ENCODE data around the gene MAP7D3. TPM values are rescaled to one million over a fixed set of nuclear protein-coding genes. Genes with fewer than 3 reads are reported as not detected.
"Not testable (repeated sequence)": the region's sequence is repeated elsewhere in the genome, so short reads cannot be mapped to it uniquely, and the experiment has no call there.

MAP7D3 gene
- total RNA-seq, 2 donors from 2014 or later = 9.5 to 13.5 TPM

GRCh38 chrX:136262812-136263315 is 11.7 kb upstream of the MAP7D3 start:
- DNase-seq (ENCODE audit: low spot score) (no peak), ATAC-seq (no peak)
- Mint-ChIP-seq H3K4me1 (ENCODE audit: low read depth in 2 of 2) (peaks cover 11 to 13% of the 10 kb centered on the region in 2 donors), H3K9me3 (no peaks in the 10 kb centered on the region), H3K27me3 (peaks cover 0 to 10% of the 10 kb centered on the region in 2 donors), H3K27ac (no peak overlapping the region), H3K4me3 (no peak overlapping the region), H3K36me3 (no peaks in the 10 kb centered on the region)

GRCh38 chrX:136262243-136262642 is 11.0 kb upstream of the MAP7D3 start:
- H3K9me3 Mint-ChIP-seq = no peaks in the 10 kb centered on the region
- H3K4me3 Mint-ChIP-seq = no peak overlapping the region
- H3K4me1 Mint-ChIP-seq (ENCODE audit: low read depth in 2 of 2) = peaks cover 11 to 13% of the 10 kb centered on the region in 2 donors
- H3K36me3 Mint-ChIP-seq = no peaks in the 10 kb centered on the region
- no peak overlapping the region for H3K27ac Mint-ChIP-seq
- no peak for DNase-seq (ENCODE audit: low spot score)
- H3K27me3 Mint-ChIP-seq = peaks cover 0 to 10% of the 10 kb centered on the region in 2 donors
- ATAC-seq = no peak

GRCh38 chrX:136261321-136261720 is 10.1 kb upstream of the MAP7D3 start:
- DNase-seq (ENCODE audit: low spot score) (no peak), ATAC-seq (no peak)
- Mint-ChIP-seq H3K4me1 (ENCODE audit: low read depth in 2 of 2) (peaks cover 11 to 13% of the 10 kb centered on the region in 2 donors), H3K9me3 (no peaks in the 10 kb centered on the region), H3K4me3 (no peak overlapping the region), H3K36me3 (no peaks in the 10 kb centered on the region), H3K27ac (no peak overlapping the region), H3K27me3 (peaks cover 0 to 13% of the 10 kb centered on the region in 2 donors)

GRCh38 chrX:136260776-136261175 is 9.6 kb upstream of the MAP7D3 start:
- no peak for ATAC-seq
- Mint-ChIP-seq H3K36me3 (no peaks in the 10 kb centered on the region), H3K4me1 (ENCODE audit: low read depth in 2 of 2) (peaks cover 11 to 13% of the 10 kb centered on the region in 2 donors), H3K4me3 (no peak overlapping the region), H3K27me3 (peaks cover 0 to 13% of the 10 kb centered on the region in 2 donors), H3K27ac (no peak overlapping the region), H3K9me3 (no peaks in the 10 kb centered on the region)
- DNase-seq (ENCODE audit: low spot score) = no peak

GRCh38 chrX:136259543-136259942 is 8.3 kb upstream of the MAP7D3 start:
- H3K27ac Mint-ChIP-seq = peak overlapping the region in 1 of 2 donors; percentile 33
- DNase-seq (ENCODE audit: low spot score) (no peak), ATAC-seq (peak in 1 of 2 donors; percentile 56)
- H3K4me3 Mint-ChIP-seq = no peak overlapping the region
- peaks cover 0 to 13% of the 10 kb centered on the region in 2 donors for H3K27me3 Mint-ChIP-seq
- H3K4me1 Mint-ChIP-seq (ENCODE audit: low read depth in 2 of 2) = peaks cover 11 to 13% of the 10 kb centered on the region in 2 donors
- H3K9me3 Mint-ChIP-seq = no peaks in the 10 kb centered on the region
- H3K36me3 Mint-ChIP-seq = no peaks in the 10 kb centered on the region

GRCh38 chrX:136258951-136259350 is 7.8 kb upstream of the MAP7D3 start:
- no peak for ATAC-seq
- peaks cover 0 to 16% of the 10 kb centered on the region in 2 donors for H3K27me3 Mint-ChIP-seq
- H3K9me3 Mint-ChIP-seq = no peaks in the 10 kb centered on the region
- H3K36me3 Mint-ChIP-seq = no peaks in the 10 kb centered on the region
- H3K4me1 Mint-ChIP-seq (ENCODE audit: low read depth in 2 of 2) = peaks cover 11 to 13% of the 10 kb centered on the region in 2 donors
- no peak for DNase-seq (ENCODE audit: low spot score)
- H3K4me3 Mint-ChIP-seq = peak overlapping the region; percentile 12
- peak overlapping the region in 1 of 2 donors; percentile 33 for H3K27ac Mint-ChIP-seq

GRCh38 chrX:136256026-136256425 is 4.8 kb upstream of the MAP7D3 start:
- Mint-ChIP-seq H3K27ac (no peak overlapping the region), H3K36me3 (no peaks in the 10 kb centered on the region), H3K9me3 (no peaks in the 10 kb centered on the region), H3K4me3 (no peak overlapping the region), H3K4me1 (ENCODE audit: low read depth in 2 of 2) (peaks cover 13 to 14% of the 10 kb centered on the region in 2 donors), H3K27me3 (peaks cover 0 to 12% of the 10 kb centered on the region in 2 donors)
- no peak for DNase-seq (ENCODE audit: low spot score)
- no peak for ATAC-seq

GRCh38 chrX:136255541-136255940 is 4.3 kb upstream of the MAP7D3 start:
- ATAC-seq = no peak
- peaks cover 13 to 14% of the 10 kb centered on the region in 2 donors for H3K4me1 Mint-ChIP-seq (ENCODE audit: low read depth in 2 of 2)

GRCh38 chrX:136250191-136251040 is 784 bp downstream of the MAP7D3 start:
- peak; percentile 66 to 74 for ATAC-seq
- Mint-ChIP-seq H3K36me3 (no peaks in the 10 kb centered on the region), H3K4me3 (peak overlapping the region; percentile 79), H3K27me3 (peaks cover 0 to 5% of the 10 kb centered on the region in 2 donors), H3K4me1 (ENCODE audit: low read depth in 2 of 2) (peaks cover 0 to 3% of the 10 kb centered on the region in 2 donors), H3K9me3 (no peaks in the 10 kb centered on the region), H3K27ac (peak overlapping the region in 1 of 2 donors; percentile 50)
- DNase-seq (ENCODE audit: low spot score) = peak; percentile 61

More at GRCh38 chrX:136255541-136255940, 4.3 kb upstream of the MAP7D3 start:
- H3K27ac Mint-ChIP-seq = no peak overlapping the region
- peaks cover 0 to 10% of the 10 kb centered on the region in 2 donors for H3K27me3 Mint-ChIP-seq
- no peak overlapping the region for H3K4me3 Mint-ChIP-seq
- H3K9me3 Mint-ChIP-seq = no peaks in the 10 kb centered on the region
- DNase-seq (ENCODE audit: low spot score) = no peak
- H3K36me3 Mint-ChIP-seq = no peaks in the 10 kb centered on the region

GRCh38 chrX:136246201-136246600 is 5.0 kb downstream of the MAP7D3 start:
- no peak for ATAC-seq
- peaks cover 20% of the 10 kb centered on the region for H3K36me3 Mint-ChIP-seq
- no peak for DNase-seq (ENCODE audit: low spot score)
- H3K4me1 Mint-ChIP-seq (ENCODE audit: low read depth in 2 of 2) = no peaks in the 10 kb centered on the region
- no peak overlapping the region for H3K27ac Mint-ChIP-seq
- H3K27me3 Mint-ChIP-seq = peaks cover 0 to 13% of the 10 kb centered on the region in 2 donors
- H3K9me3 Mint-ChIP-seq = no peaks in the 10 kb centered on the region
- H3K4me3 Mint-ChIP-seq = no peak overlapping the region

- H3K36me3 Mint-ChIP-seq = peaks cover 15% of the 10 kb centered on the region
- not testable (repeated sequence) for H3K27me3 Mint-ChIP-seq; ATAC-seq; H3K27ac Mint-ChIP-seq; H3K4me1 Mint-ChIP-seq (ENCODE audit: low read depth in 2 of 2); DNase-seq (ENCODE audit: low spot score); H3K9me3 Mint-ChIP-seq; H3K4me3 Mint-ChIP-seq
Observed at GRCh38 chrX:136237849-136238248, 13.4 kb downstream of the MAP7D3 start.

GRCh38 chrX:136237074-136237473 is 14.1 kb downstream of the MAP7D3 start:
- DNase-seq (ENCODE audit: low spot score) (no peak), ATAC-seq (no peak)
- Mint-ChIP-seq H3K4me1 (ENCODE audit: low read depth in 2 of 2) (no peaks in the 10 kb centered on the region), H3K27me3 (no peaks in the 10 kb centered on the region), H3K4me3 (no peak overlapping the region), H3K36me3 (peaks cover 7% of the 10 kb centered on the region), H3K9me3 (no peaks in the 10 kb centered on the region), H3K27ac (no peak overlapping the region)

- H3K4me1 Mint-ChIP-seq (ENCODE audit: low read depth in 2 of 2) = peaks cover 3 to 14% of the 10 kb centered on the region in 2 donors
- no peaks in the 10 kb centered on the region for H3K9me3 Mint-ChIP-seq
- peak overlapping the region; percentile 47 for H3K4me3 Mint-ChIP-seq
- ATAC-seq (no peak), DNase-seq (ENCODE audit: low spot score) (no peak)
- H3K27me3 Mint-ChIP-seq = peaks cover 0 to 3% of the 10 kb centered on the region in 2 donors
- H3K27ac Mint-ChIP-seq = peak overlapping the region; percentile 44 to 58
- peaks cover 4% of the 10 kb centered on the region for H3K36me3 Mint-ChIP-seq
Observed at GRCh38 chrX:136228839-136229207, 22.4 kb downstream of the MAP7D3 start.
